Measurements from ENCODE around the gene SAFB2.

- TF ChIP-seq ZNF274 (IDR thresholded peaks at IDR 0.05; ENCODE audit: low read depth, low read length) (no peak), YY1 (IDR thresholded peaks at IDR 0.05; ENCODE audit: insufficient read depth, insufficient read length) (no peak), SUZ12 (IDR thresholded peaks at IDR 0.05; ENCODE audit: extremely low read depth, insufficient read depth, insufficient read length) (no peak)
Measured at GRCh38 chr19:5561559-5561958, 61.0 kb downstream of the SAFB2 start.

All from NT2/D1 (cell line).